GM12875 (cell line): ENCODE results near the gene MAD2L1BP.
"Not testable (repeated sequence)": the region's sequence is repeated elsewhere in the genome, so short reads cannot be mapped to it uniquely, and the experiment has no call there.

Experiments
- H3K4me3 ChIP-seq: one replicate; pipeline ENCODE4 v1.5.1; 2011; ENCODE audit warnings: low read depth, low read length, control low read depth
- TF ChIP-seq, protein P1 (sequence below): IDR thresholded peaks from 2 replicates; pipeline ENCODE4 v1.5.1; 2011; ENCODE audit warnings: low read depth, mild to moderate bottlenecking, control low read depth, inconsistent platforms, low read length, moderate library complexity, borderline replicate concordance; ENCODE audit not compliant: insufficient read depth

MAD2L1BP gene

DNA sequence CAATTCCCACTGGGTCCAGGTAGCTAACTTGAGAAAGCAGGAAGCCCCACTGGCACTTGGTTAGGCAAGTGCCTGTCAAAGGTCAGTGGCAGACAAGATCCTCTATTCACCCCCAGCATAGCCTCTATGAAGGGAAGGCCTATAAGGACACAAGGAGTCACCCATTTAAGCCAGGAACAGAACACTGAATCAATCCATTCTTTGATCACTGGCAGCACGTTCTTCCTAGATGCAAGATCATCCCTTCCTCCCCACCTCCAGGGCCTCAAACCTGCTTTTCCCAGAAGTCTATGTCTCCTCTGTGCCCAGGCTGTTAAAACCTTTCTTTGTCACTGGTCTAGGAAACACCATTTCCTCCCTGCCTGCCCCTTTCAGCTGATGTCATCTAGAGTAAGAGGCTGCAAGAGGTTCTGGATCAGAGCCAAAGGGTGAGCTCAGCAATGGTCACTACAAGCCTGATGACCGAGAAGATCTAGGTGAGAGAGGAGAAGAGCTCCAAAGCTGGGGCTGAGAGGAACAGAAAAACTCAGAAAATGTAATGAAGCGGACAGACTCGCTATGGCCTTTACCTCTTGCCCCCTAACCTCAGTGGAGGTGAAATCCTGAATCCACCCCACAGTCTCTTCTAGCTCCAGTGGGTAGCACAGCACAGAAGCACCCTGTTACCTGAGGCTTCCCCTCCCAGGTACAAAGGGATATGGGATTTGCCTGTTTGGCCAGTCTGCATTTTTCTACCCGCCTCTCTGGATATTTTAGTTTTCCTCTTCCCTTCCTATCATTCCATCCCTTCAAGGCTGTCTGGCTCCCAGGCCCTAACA lies 8.4 kb upstream of the MAD2L1BP start:
- TF ChIP-seq, protein P1, sequence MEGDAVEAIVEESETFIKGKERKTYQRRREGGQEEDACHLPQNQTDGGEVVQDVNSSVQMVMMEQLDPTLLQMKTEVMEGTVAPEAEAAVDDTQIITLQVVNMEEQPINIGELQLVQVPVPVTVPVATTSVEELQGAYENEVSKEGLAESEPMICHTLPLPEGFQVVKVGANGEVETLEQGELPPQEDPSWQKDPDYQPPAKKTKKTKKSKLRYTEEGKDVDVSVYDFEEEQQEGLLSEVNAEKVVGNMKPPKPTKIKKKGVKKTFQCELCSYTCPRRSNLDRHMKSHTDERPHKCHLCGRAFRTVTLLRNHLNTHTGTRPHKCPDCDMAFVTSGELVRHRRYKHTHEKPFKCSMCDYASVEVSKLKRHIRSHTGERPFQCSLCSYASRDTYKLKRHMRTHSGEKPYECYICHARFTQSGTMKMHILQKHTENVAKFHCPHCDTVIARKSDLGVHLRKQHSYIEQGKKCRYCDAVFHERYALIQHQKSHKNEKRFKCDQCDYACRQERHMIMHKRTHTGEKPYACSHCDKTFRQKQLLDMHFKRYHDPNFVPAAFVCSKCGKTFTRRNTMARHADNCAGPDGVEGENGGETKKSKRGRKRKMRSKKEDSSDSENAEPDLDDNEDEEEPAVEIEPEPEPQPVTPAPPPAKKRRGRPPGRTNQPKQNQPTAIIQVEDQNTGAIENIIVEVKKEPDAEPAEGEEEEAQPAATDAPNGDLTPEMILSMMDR = no peak
- H3K4me3 ChIP-seq = no peak overlapping the region

DNA sequence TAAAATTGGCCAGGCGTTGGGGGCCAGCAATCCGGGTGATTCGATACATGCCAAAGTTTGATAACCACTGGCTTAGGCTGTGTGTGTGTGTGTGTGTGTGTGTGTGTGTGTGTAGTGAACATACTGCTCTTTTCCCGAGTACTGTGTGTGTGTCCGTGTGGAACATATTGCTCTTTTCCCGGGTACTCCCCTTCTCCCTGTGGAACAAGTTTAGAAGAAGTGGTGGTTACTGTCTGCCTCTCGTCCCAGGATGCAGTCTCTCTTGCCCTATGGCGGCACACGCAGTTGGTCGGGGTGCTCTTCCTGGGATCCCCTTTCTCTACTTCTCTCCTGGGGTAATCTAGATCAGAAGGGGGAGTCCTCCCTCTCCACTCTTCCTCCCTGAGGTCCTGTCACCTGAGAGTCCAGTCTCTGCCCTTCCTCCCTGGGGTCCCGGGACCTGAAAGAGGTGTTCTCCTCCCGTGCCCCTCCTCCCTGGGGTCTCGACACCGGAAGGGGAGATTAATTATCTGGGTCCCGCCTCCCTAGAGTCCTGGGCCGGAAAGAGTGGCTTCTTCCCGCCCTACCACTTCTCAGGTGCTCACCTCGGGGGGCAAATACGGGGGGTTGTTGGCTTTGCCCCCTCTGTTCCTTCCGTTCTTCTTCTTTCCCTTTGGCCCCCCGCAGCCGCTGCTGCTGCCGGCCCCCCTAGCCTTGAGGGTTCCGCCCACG lies 7.1 kb upstream of the MAD2L1BP start:
- TF ChIP-seq, protein P1 = no peak
- peak overlapping the region; percentile 68 for H3K4me3 ChIP-seq

- TF ChIP-seq, protein P1 = no peak
- peak within 1 kb of the TSS; percentile 71 for H3K4me3 ChIP-seq
Observed at GRCh38 chr6:43629104-43629504, 6.5 kb upstream of the MAD2L1BP start, which contains the start of gene GTPBP2. Gene GTPBP2 (minus strand): TSS chr6:43629264. CDS start chr6:43629162, 102 bp downstream.

DNA sequence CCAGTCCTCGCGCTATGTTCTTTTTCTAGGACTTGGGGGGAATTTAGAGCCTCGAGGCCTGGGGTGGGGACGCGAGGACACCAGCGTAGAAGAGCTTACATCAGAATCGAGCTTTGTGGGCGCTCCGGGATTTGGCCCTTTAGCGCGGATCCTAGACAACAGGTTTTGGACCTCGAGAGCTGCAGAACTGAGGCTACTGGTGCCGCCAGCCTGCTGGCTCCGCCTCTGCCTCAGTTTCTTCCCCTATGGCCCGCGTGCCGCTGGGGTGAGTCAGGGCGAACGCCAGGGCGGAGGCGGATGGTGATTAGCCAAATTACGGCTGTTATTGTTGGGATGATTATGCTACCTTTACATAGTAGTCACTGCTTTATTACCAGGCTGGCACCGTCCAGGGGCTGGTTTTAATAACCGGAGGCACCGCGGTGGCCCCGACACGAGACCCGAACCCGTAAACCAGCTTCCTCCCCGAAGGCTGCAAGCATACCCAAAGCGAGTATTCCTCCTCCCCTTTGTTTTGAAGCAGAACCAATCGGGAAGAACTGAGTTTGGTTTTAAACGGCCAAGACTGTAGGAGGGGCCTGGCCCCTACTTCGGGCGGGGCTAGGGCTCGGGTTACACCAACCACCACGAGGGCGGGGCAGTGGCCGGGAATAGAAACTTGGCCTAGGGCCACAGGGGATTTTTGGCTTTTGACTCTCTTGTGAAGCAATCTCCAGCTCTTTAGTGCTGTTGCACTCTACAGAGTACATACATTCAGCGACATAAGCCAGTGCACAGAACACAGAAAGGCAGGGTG lies 5.9 kb upstream of the MAD2L1BP start:
- TF ChIP-seq, protein P1 = no peak
- peak overlapping the region; percentile 71 for H3K4me3 ChIP-seq

DNA sequence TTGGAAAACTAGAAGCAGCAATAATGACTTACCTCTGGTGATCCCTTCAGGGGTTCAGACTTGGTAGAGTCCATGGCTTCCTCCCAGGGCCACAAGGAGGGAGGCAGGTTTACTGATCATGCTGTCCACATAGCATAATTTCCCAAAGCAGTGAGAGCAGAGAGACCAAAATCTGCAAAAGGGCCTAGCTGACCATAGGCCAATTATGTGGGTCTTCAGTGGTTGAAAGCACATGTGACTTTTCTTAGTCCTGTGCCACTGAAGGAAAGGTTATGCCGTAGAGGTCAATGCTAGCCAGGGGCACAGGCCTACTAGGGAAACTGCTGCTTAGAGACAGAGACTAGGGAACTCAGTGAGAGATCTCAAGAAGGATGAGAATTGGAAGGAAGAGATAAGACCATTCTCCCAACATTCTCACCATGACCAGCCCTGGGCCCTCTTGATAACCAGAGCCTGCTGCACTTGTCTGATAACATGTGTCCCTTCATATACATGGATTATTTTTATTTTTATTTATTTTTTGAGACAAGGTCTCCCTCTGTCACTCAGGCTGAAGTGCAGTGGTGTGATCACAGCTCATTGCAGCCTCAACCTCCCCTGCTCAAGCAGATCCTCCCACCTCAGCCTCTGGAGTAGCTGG lies 4.5 kb upstream of the MAD2L1BP start:
- TF ChIP-seq, protein P1 = no peak
- H3K4me3 ChIP-seq = no peak overlapping the region

DNA sequence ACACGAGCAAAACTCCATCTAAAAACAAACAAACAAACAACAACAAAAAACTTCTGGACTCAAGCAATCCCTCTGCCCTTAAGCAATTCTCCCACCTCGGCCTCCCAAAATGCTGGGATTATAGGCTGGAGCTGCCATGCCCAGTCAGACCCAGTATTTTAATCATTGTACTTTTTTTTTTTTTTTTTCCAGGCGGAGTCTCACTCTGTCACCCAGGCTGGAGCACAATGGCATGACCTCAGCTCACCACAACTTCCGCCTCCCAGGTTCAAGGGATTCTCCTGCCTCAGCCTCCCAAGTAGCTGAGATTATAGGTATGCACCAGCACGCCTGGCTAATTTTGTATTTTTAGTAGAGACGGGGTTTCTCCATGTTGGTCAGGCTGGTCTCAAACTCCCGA lies 2.6 kb upstream of the MAD2L1BP start:
- not testable (repeated sequence) for H3K4me3 ChIP-seq
